Measurements from ENCODE around the gene ATXN2.
A peak's percentile ranks its signal among the peaks of the same experiment; 100 is the strongest.

ATXN2 gene

DNA sequence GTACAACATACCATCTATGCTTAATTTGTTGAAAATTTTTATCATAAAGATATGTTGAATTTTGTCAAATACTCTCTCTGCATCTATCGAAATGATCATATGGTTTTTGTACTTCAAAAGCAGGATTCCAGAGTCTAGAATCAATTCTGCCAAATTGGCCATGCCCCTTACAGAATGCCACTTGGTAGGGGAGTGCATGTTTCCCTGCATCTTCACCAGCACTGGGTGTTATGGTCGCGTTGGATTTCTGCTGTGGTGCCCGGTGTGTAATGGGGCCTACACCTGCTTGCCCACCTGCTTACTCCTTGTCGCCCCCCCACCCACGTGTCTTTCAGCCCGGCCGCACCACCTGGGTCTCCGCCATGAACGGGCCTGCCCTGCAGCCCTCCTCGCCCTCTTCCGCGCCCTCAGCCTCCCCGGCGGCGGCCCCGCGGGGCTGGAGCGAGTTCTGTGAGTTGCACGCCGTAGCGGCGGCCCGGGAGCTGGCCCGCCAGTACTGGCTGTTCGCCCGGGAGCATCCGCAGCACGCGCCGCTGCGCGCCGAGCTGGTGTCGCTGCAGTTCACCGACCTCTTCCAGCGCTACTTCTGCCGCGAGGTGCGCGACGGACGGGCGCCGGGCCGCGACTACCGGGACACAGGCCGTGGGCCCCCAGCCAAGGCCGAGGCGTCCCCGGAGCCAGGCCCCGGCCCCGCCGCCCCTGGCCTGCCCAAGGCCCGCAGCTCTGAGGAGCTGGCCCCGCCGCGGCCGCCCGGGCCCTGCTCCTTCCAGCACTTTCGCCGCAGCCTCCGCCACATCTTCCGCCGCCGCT is 181.1 kb downstream of the ATXN2 start:
- no peak for DNase-seq (ENCODE audit: low spot score)

DNA sequence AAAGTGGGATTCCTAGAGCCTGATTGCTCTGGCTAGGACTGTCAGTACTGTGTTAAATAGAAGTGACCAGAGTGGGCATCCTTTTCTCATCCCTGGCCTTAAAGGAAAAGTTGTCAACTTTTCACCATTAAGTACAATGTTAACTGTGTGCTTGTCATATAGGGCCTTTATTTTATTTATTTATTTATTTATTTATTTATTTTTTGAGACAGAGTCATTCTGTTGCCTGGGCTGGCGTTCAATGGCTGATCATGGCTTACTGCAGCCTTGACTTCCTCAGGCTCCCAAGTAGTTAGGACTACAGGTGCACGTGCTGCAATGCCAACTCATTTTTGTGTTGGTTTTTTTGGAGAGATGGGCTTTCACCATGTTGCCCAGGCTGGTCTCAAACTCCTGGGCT is 181.8 kb downstream of the ATXN2 start:
- no peak for DNase-seq (ENCODE audit: low spot score)

DNA sequence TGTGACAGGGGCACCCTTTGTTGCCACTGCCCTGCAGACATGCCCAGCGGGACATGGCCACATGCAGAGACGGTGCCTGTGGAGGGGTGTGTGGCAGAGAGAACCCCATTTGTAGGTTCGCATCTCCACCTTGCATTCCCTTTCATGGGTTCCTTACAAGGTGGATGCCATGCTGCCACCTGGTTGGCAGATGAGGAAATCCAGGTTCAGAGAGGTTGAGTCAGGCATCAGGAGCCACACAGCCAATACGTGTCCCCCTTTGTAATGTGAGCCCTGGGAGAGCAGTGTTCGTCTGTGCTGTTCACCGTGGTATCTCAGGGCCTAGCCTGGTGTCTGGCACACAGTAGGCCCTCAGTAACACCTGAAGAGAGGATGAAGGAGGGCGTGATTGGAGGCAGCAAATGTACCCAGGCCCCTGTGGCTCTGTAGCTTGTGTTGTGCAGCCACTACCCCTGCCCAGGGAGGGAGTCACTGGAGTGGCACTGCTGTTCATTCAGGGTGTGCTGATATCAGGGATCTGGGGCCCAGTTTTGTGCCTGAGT is 184.3 kb downstream of the ATXN2 start:
- DNase-seq (ENCODE audit: low spot score): no peak

DNA sequence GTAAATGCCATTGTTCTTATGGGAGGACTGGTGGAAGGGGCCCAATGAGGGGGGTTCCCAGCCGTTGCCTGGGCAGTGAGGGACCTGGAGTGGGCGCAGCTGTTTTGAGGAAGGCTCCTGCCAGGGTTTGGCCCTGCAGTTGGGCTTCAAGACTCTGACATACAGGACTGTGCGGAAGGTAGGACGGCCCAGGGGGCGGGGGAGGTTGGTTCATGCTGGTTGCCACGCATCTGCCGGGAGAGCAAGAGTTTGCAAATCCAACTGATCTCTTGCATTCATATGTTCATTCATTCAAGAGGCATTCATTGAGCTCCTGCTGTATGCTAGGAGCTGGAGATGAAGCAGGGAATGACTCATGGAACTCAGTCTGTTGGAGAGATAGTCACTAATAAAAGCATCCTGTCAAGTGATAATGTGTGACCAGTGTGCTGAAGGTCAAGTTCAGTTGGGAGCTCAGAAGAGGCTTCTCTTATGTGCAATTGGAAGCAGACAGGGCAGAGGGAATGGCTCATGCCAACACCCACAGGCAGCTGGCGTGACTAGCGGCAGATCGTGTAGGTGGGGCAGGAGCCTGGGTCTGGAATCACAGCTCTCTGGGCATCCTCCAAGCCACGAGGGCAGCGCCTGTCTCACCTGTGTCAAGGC is 185.6 kb downstream of the ATXN2 start:
- DNase-seq (ENCODE audit: low spot score): no peak

DNA sequence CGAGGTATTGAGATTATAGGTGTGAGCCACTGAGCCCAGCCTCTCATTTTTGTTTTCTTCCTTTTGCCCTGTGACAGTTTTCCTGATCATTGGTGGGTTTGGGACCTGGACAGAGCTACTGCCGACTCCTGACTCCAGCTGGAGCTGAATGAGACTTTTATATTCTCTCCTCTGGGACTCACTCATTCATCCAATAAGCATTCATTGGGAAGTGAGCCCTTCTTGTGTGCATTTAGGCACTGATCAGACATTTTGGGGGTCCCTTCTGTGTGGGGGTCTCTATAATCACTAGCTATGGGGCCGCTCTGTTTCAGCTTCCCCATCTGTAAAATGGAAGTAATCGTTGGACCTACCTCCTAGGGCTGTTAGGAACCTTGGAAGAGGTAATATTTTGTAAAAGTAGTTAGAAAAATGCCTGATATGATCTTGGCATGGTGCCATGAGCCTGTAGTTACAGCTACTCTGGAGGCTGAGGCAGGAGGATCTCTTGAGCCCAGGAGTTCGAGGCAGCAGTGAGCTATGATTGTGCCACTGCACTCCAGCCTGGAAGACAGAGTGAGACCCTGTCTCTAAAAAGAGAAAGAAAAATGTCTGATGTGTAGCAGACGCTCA is 186.2 kb downstream of the ATXN2 start:
- no peak for DNase-seq (ENCODE audit: low spot score)

DNA sequence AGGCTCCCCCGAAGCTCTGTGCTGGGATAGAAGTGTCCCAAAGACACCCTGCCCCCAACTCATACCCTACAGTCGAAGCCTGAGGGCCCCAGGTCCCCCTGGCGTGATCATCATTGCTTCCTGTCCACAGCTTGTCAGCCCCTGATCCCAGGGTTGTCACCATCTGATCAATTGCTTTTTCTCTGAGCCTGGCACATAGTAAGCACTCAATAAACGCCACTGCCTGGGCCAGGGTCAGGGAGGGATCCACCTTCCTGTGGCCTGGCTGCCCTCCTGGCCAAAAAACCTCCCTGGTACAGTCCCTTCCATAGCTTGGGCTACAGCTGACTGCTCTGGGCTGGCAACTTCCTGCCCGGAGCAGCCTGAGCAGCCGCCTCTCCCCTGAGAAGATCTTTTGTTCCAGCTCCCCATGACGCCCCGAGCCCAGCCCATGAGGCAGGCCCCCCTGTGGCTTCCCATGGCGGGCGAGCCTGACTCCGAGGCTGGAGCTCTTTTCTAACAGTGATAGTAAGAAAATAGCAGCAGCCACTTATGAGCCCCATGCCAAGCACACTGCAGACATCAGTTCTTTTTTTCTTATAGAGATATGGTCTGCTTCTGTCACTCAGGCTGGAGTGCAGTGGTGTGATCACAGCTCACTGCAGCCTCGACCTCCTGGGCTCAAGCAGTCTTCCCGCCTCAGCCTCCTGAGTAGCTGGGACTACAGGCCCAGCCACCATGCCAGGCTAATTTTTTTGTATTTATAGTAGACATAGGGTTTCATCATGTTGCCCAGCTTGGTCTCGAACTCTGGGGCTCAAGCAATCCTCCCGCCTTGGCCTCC is 186.9 kb downstream of the ATXN2 start:
- no peak for DNase-seq (ENCODE audit: low spot score)

DNA sequence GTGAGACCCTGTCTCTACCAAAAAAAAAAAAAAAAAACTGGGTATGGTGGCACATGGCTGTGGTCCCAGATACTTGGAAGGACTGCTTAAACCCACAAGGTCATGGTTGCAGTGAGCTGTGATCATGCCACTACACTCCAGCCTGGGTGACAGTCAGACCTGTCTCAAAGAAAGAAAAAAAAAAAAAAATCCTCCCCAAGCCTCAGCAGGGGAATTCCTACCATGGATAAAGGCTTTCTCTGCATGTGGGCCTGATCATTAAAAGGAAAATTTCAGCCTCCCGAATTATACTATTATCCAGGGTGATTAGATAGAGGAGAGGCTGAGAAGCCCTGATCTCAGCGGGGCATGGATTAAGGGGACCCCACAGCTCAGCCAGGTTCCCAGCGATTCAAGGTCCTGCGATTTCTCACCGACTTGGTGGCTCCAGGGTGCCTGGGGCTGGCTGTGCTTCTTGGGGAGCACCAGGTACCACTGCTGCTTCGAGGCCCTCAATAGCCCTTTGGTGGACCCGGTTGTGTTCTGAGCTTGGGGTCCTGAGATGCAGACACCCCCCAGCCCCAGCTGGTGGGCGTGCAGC is 187.8 kb downstream of the ATXN2 start:
- no peak for DNase-seq (ENCODE audit: low spot score)

DNA sequence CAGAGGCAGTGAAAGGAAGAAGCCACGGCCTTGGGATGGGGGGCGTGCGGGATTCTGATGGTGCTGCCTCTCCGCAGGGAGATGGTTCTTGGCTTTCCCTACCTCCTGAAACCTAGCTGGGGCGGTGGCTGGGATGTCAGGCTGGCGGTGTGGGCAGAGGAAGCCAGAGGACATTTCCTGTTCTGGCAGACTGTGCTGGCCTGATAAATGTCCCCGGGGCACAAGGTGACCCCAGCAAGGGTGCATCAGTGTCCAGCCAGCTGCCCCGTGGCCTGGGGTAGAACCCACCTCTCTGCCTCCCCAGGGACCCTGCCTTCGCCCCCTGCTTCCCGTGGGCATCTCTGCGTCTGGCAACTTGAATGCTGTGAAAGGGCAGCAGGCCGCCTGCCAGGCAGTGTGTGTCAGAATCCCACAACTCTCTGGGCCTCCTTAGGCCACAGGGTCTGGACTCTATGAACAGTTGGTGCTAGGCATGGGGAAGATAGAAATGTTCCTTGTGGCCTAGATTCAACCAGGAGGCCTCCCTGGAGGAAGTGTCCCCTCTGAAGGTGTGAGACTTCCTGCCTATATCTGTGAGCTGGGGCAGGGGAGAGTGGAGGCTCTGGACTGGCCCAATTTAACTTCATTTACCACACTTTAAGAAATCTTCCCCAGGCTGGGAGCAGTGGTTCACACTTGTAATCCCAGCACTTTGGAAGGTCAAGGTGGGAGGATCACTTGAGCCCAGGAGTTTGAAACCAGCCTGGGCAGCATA is 188.5 kb downstream of the ATXN2 start:
- no peak for DNase-seq (ENCODE audit: low spot score)

DNA sequence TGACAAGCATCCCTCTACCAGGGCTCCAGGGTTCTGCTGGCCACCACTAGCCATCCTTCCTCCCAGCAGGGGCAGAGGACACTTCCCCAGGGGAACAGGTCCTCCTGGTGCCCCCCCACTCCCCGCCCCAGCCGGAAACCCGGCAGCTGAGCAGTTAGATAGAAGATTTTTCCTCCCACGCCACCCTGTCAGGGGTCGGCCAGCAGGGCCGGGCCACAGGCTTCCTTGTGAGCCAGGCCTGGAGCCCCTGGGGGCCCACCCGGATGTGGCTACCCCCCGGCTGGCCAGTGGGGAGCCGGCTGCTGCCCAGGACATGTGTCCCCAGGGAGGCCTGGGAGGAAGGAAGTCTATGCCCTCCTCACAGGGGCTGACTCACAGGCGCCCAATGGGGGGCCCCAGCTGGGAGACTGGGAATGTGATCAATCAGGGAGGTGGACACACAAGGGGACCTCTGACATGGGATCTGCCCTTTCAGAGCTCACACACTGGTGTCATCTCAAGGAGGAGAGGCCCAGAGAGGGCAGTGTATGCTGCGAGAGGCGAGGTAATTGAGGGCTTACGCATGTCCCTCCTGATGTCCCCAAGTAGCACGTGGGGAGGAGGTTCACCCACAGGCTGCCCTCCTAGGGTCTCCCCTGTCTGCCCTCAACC is 189.2 kb downstream of the ATXN2 start:
- no peak for DNase-seq (ENCODE audit: low spot score)

DNA sequence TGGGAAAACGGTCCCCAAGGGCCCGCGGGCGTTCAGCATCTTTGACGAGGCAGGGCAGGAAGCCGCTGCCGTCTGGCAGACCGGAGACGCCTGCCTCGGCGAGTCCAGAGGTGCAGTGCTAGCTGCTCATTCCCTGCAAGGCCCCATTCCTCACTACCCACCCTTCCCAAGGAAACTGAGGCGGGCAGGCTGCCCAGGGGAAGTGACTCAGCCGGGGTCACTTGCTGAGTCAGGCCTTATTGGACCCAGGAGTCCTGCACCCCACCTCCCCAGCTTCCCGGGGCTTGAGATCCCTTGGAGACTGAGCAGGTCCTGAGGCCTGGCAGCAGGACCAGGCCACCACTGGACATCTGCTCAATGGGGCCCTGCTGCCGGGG is 189.7 kb downstream of the ATXN2 start:
- DNase-seq (ENCODE audit: low spot score): no peak

DNA sequence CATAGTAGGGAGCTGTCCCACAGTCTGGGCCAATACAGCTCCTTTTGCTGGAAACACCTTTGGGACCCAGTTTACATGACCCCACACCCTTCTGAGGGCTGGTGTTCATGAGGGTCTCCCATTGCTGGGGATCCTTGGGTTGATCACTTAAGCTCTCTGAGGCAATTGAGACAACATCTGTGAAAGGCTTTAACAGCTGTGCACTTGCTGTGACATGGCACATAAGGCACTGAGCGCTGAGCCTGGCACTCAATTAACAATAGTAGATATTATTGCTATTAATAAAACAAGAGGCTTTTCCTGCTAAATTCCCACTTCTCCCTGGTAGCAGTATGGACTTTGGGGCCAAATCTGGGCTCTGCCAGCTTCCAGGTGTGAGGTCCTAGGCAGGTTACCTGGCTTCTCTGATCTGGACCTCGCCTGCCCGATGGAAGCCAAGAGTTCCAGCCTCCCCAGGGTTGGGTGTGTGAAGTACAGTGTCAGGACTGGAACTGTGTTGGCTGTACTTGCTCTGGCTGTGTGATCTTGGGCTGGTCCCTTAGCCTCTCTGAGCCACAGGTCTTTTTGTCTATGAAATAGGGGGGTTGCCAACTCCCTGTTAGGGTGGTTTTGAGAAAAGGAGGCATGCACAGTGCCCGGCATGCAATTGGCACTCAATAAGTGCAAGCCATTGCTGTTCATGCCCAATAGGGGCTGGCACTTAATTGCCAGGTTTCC is 190.3 kb downstream of the ATXN2 start:
- no peak for DNase-seq (ENCODE audit: low spot score)

DNA sequence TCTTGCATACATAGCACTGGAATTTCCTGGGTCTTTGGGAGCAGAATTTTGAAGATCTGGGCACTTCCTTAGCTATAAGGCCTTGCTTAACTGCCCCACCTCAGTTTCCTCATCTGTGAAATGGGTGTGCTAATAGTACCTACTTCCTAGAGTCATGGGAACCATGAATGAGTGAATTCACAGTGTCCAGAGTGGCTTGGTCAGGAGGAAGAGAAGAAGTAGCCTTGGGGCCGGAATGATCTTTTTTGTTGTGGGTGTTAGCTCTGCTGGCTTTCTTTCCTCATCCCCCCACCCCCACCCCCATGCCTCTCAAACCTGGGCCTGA is 191.0 kb downstream of the ATXN2 start:
- no peak for DNase-seq (ENCODE audit: low spot score)

DNA sequence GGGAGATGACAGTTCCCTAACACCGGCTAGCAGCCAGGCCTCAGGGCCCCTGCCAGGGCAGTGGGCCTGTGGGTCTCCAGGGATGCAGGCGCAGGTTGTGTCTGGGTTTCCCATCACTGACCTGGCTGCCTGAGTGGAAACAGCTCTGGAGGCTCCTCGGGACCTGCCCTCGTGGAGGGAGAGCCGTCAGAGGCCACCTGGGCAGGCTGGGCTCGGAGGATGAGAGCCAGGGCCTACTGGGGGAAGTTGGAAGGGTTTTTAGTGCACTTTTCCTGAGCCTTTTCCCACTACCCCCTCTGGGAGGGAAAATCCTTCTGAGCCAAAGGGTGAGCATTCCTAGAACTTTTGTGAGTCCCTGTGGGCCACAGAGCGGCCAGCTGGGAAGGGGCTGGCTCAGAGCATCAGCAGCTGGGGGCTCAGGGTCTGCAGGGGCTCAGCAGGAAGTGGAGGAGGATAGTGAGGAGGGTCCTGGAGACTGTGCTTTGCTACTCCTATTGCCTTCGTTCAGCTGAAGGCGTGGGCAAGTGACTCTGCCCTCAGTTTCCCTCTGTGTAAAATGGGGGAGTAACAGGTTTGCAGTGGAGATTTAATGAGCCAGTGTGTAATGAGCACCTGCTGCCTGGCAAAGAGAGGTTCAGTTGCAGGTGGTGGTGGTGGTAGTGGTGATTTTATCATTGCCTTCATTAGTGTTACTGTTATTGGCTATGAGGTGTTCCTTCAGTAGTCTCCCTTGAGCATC is 191.6 kb downstream of the ATXN2 start:
- no peak for DNase-seq (ENCODE audit: low spot score)

DNA sequence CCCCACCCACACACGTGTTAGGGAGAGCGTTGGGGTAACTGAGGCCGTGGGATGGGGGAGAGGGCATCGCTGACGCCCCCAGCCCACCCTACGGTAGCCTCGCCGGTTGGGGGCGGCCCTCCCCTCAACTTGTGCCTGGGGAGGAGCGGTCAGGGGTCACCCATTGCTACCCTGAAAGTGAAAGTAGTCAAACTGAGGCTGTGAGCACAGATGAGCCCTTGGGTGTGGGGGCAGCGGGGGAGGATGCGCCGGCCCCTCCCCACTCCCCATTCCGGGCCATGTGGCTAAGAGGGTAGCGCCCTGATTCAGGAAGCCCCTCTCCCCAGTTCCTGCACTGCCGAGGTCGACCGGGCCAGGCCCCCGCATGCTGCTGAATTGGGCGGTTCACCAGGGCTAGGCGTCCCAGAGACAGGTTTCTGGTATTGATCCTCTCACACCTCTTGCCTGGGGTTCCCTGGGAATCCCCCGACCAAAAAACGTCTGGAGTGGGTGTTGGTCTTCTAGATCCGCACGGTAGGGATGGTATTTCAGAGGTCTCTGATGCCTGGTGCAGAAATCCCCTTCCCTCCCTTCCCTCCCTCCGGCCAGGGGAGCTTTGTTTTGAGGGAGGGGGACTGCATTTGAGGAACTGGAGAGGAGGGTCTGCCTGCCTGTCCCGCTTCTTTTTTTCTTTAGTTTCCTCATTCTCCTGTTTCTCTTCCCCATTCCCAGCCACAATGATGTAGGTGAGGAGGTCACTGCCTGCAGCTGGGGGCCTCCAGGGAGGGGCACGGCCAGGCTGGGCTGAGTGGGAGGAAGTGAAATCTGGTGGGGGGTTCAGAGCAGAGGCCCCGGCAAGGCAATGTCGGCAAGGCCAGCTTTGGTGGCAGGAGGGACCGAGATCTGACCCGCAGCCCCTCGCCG is 192.4 kb downstream of the ATXN2 start:
- DNase-seq (ENCODE audit: low spot score): no peak

DNA sequence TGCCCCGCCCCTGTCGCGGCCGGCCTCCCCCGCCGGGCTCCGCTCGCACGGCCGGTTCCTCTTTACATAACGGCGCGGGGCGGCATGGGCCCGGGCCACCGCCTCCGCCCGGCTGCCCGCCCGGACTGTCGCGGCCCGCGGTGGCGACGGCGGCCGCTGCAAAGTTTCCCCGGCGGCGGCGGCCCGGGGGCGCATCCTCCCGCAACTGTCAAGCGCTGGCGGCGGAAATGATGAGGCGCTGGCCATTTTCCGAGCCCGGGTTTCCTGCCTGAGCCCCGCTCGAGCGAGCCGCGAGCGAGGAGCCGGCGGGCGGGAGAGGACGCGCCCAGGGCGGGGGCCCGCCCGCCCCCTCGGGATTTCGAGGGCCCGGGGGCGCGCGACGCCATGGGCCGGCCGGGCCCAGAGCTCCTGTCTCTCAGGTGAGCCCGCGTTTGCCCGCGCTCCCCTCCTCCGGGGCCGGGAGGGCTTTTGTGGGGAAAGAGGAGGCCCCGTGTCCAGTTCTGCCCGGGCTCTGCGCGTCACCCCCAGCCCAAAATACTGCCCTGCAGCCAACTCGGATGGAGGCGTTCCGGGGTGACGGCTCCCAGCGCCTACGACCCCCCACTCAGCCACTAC is 193.1 kb downstream of the ATXN2 start, which contains the start of gene SH2B3:
TSS of gene SH2B3 (plus strand) at position 65 of the 615 bp plus-strand sequence. CDS start 12,223 bp downstream, outside the sequence.
- peak; percentile 71 for DNase-seq (ENCODE audit: low spot score)

DNA sequence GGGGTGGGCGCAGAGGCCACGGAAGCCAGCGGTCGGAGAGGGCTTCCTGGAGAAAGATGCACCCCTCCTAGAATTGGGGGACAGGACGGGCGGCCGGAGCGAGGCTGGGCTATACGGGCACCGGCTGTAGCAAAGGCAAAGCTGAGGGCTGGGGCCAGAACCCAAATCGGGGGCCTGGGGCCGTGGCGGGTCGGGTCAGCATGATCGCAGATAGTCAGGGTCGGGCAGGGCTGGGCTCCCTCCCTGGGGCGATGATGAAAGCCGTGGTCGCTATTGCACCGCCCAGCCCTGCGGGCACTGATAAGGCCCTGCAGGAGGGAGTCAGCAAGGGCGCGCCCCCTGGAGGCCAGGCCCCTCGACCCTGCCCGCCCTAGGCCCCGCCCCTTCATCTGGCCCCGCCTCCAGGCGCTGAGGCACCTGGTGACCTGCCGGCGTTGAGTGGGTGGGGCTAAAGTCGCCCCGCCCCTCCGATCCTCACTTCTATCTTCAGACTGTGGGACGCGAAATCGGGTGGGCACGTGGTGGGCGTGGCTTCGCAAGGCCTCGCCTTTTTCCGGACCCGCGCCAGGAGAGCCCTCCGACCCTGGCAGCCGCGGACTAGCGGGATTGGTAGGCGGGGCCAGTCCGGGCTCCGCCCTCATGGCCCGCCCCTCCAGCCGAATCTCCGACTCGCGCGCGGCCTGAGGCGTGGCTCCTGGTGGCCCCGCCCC is 193.8 kb downstream of the ATXN2 start:
- peak; percentile 99 for DNase-seq (ENCODE audit: low spot score)

Data from HuH-7.5 (cell line).